Measurements from ENCODE around the gene ABCB7. TPM values are rescaled to one million over a fixed set of nuclear protein-coding genes. Genes with fewer than 3 reads are reported as not detected.
"Not testable (repeated sequence)": the region's sequence is repeated elsewhere in the genome, so short reads cannot be mapped to it uniquely, and the experiment has no call there.

Gene ABCB7
- total RNA-seq, 2 experiments from 2014 or later: 22.9 to 26.7 TPM

DNA sequence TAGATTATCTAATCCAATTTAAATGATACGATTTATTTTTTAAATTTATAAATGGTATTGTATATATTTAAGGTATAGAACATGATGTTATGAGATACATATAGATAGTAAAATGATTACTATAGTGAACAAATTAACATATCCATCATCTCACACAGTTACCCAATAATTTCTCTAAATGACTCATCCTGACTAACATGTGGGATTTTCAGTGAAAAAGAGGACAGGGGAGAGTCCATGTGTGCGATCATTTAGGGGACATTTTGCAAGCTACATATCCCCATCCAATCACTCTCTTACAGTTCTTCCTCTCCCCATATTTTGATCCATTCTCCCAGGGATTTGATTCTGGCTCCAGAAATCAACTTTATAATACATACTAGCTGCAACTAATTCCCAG is 88.2 kb downstream of the ABCB7 start:
- H3K36me3 Mint-ChIP-seq (ENCODE audit: low read depth): peaks cover 5% of the 10 kb centered on the region
- H3K4me3 Mint-ChIP-seq: no peak overlapping the region
- no peak overlapping the region for H3K27ac Mint-ChIP-seq
- no peaks in the 10 kb centered on the region for H3K4me1 Mint-ChIP-seq
- CTCF ChIA-PET: no interaction called here
- H3K9me3 Mint-ChIP-seq: no peaks in the 10 kb centered on the region
- no peak for DNase-seq
- POLR2A ChIA-PET: no interaction called here
- H3K27me3 Mint-ChIP-seq: no peaks in the 10 kb centered on the region

GRCh38 chrX:75061701-75062100 is 94.4 kb downstream of the ABCB7 start:
- H3K4me1 Mint-ChIP-seq: peaks cover 2% of the 10 kb centered on the region
- H3K4me3 Mint-ChIP-seq: no peak overlapping the region
- no peaks in the 10 kb centered on the region for H3K9me3 Mint-ChIP-seq
- ChIA-PET POLR2A (no interaction called here), CTCF (interaction anchor here (0.6 kb wide), 1 partner anchor 482 kb away, joined by 4 read pairs; no protein-coding TSS in a partner anchor)
- H3K27ac Mint-ChIP-seq: no peak overlapping the region
- peaks cover 11% of the 10 kb centered on the region for H3K36me3 Mint-ChIP-seq (ENCODE audit: low read depth)
- no peak for DNase-seq
- H3K27me3 Mint-ChIP-seq: no peaks in the 10 kb centered on the region

GRCh38 chrX:75051047-75051446 is 105.0 kb downstream of the ABCB7 start:
- H3K27ac Mint-ChIP-seq: no peak overlapping the region
- DNase-seq: no peak
- H3K36me3 Mint-ChIP-seq (ENCODE audit: low read depth): peaks cover 6% of the 10 kb centered on the region
- H3K9me3 Mint-ChIP-seq: no peaks in the 10 kb centered on the region
- no peak overlapping the region for H3K4me3 Mint-ChIP-seq
- CTCF ChIA-PET: no interaction called here
- no peaks in the 10 kb centered on the region for H3K4me1 Mint-ChIP-seq
- POLR2A ChIA-PET: no interaction called here
- no peaks in the 10 kb centered on the region for H3K27me3 Mint-ChIP-seq

GRCh38 chrX:75045369-75045768 is 110.7 kb downstream of the ABCB7 start:
- H3K4me1 Mint-ChIP-seq: no peaks in the 10 kb centered on the region
- DNase-seq: no peak
- peaks cover 2% of the 10 kb centered on the region for H3K36me3 Mint-ChIP-seq (ENCODE audit: low read depth)
- CTCF ChIA-PET: no interaction called here
- POLR2A ChIA-PET: no interaction called here
- H3K4me3 Mint-ChIP-seq: no peak overlapping the region
- no peaks in the 10 kb centered on the region for H3K9me3 Mint-ChIP-seq
- H3K27ac Mint-ChIP-seq: no peak overlapping the region
- H3K27me3 Mint-ChIP-seq: no peaks in the 10 kb centered on the region

- POLR2A ChIA-PET; H3K4me3 Mint-ChIP-seq; H3K4me1 Mint-ChIP-seq; H3K27me3 Mint-ChIP-seq; CTCF ChIA-PET; H3K36me3 Mint-ChIP-seq (ENCODE audit: low read depth); H3K27ac Mint-ChIP-seq; DNase-seq; H3K9me3 Mint-ChIP-seq: not testable (repeated sequence)
Measured at GRCh38 chrX:75044142-75044541, 111.9 kb downstream of the ABCB7 start.

GRCh38 chrX:75038925-75039324 is 117.2 kb downstream of the ABCB7 start:
- Mint-ChIP-seq H3K9me3 (peaks cover 10% of the 10 kb centered on the region), H3K27me3 (no peaks in the 10 kb centered on the region), H3K4me1 (no peaks in the 10 kb centered on the region), H3K27ac (no peak overlapping the region), H3K36me3 (ENCODE audit: low read depth) (no peaks in the 10 kb centered on the region), H3K4me3 (no peak overlapping the region)
- ChIA-PET POLR2A (no interaction called here), CTCF (no interaction called here)
- peak; percentile 16 for DNase-seq

Other genes starting within 250 kb of the ABCB7 start
- gene NEXMIF, start 230.8 kb downstream of the ABCB7 start, total RNA-seq: under 1 TPM; 0.52 to 0.56 TPM
- 10 to 100 TPM; 12.8 to 15.2 TPM for gene UPRT, start 117.8 kb upstream of the ABCB7 start, total RNA-seq